GM12878 (cell line): Measurements from ENCODE around the gene UGT1A6. TPM values are rescaled to one million over a fixed set of nuclear protein-coding genes. Genes with fewer than 3 reads are reported as not detected.

Experiments
- ATAC-seq: fragments of 200-7000 bp; cut with Tn5 transposase; 3 replicates; pipeline ENCODE4 v1.9.1; 2020; ENCODE audit warnings: mild to moderate bottlenecking, moderate library complexity
- BruUV-seq: library from RNA; stranded (reverse); fragments of 400-500 nt; replicated peaks from 2 replicates; lab custom pipeline; 2021; lab: Mats Ljungman, UMichigan
- CTCF ChIA-PET: fragments of 300-600 bp; sonication (Branson Sonifier 250); formaldehyde crosslinking; extraction: SDS; loops from one replicate; lab custom pipeline; 2021; ENCODE audit warnings: inconsistent platforms; lab: Yijun Ruan, JAX
- POLR2A ChIA-PET: fragments of 350-600 bp; formaldehyde crosslinking; extraction: SDS; loops from one replicate; lab custom pipeline; 2021; ENCODE audit warnings: inconsistent platforms; lab: Charles Lee
- RAD21 ChIA-PET: fragments of 300-600 bp; sonication (Branson Sonifier 250); formaldehyde crosslinking; loops from one replicate; lab custom pipeline; 2023; ENCODE audit warnings: antibody characterized with exemption; ENCODE audit not compliant: unreplicated experiment; lab: Charles Lee
- SMC1A ChIA-PET: fragments of 300-600 bp; sonication (Branson Sonifier 250); formaldehyde crosslinking; loops from one replicate; lab custom pipeline; 2023; ENCODE audit not compliant: unreplicated experiment, uncharacterized antibody; lab: Charles Lee
- DNase-seq: peaks from one replicate; pipeline ENCODE4 v3.0.0-alpha.2; 2011; ENCODE audit warnings: low read depth, low spot score
- FAIRE-seq: peaks from 3 replicates; lab custom pipeline; 2011; peaks lifted over from hg19 to GRCh38; lab: Jason Lieb, UNC
- H2AFZ ChIP-seq: 2 replicates; pipeline ENCODE4 v1.6.0; 2011; ENCODE audit warnings: low read depth, low read length, control low read depth; ENCODE audit not compliant: control insufficient read depth
- H3K27ac ChIP-seq: 2 replicates; pipeline ENCODE4 v1.5.1; 2011; ENCODE audit warnings: control low read depth; ENCODE audit not compliant: control insufficient read depth, insufficient read depth
- H3K27me3 ChIP-seq, 2 experiments: replicated peaks in 1 of 2; 2 replicates each; pipeline versions ENCODE4 v1.6.0 to v1.6.1; 2011; ENCODE audit warnings: low read length in 1 of 2; ENCODE audit not compliant: control insufficient read depth in 2 of 2, insufficient read depth in 2 of 2
- H3K36me3 ChIP-seq, 2 experiments: 2 replicates each; pipeline ENCODE4 v1.5.1; 2011; ENCODE audit warnings: low read length in 1 of 2; ENCODE audit not compliant: control insufficient read depth in 2 of 2, insufficient read depth in 2 of 2
- H3K4me1 ChIP-seq: 2 replicates; pipeline ENCODE4 v1.6.1; 2011; ENCODE audit warnings: mild to moderate bottlenecking, low read length, moderate library complexity, mixed read lengths; ENCODE audit not compliant: control insufficient read depth, insufficient read depth
- H3K4me2 ChIP-seq: 2 replicates; pipeline ENCODE4 v1.6.0; 2011; ENCODE audit warnings: control low read depth; ENCODE audit not compliant: control insufficient read depth, insufficient read depth
- H3K4me3 ChIP-seq: fragments of 200-600 bp; sonication (generic); 2 replicates; pipeline ENCODE4 v1.5.1; 2016
- H3K79me2 ChIP-seq: 2 replicates; pipeline ENCODE4 v1.6.0; 2011; ENCODE audit warnings: low read length; ENCODE audit not compliant: control insufficient read depth, insufficient read depth
- H3K9ac ChIP-seq: 2 replicates; pipeline ENCODE4 v1.8.0; 2011; ENCODE audit warnings: low read length, control low read depth, mixed read lengths; ENCODE audit not compliant: control insufficient read depth, insufficient read depth
- H3K9me3 ChIP-seq: replicated peaks from 3 replicates; pipeline ENCODE4 v1.5.1; 2011; ENCODE audit warnings: mild to moderate bottlenecking, low read length; ENCODE audit not compliant: control insufficient read depth, insufficient read depth
- H4K20me1 ChIP-seq: 2 replicates; pipeline ENCODE4 v1.6.0; 2011; ENCODE audit not compliant: control insufficient read depth, insufficient read depth
- BMI1 ChIP-seq: fragments of 450-650 bp; IDR thresholded peaks from 2 replicates; pipeline ENCODE4 v1.6.1; 2016; ENCODE audit warnings: mild to moderate bottlenecking, moderate library complexity, borderline replicate concordance
- BRCA1 ChIP-seq: IDR thresholded peaks from 2 replicates; pipeline ENCODE4 v1.6.1; 2011; ENCODE audit warnings: low read depth, low read length, improper control_type of control experiment
- DPF2 ChIP-seq: fragments of 450-650 bp; IDR thresholded peaks from 2 replicates; pipeline ENCODE4 v1.6.1; 2017; ENCODE audit warnings: mild to moderate bottlenecking
- FOXK2 ChIP-seq: fragments of 450-650 bp; IDR thresholded peaks from 2 replicates; pipeline ENCODE4 v1.6.1; 2017; ENCODE audit warnings: mild to moderate bottlenecking, moderate library complexity
- HDAC6 ChIP-seq: fragments of 200-600 bp; sonication (generic); IDR thresholded peaks from one replicate; pipeline ENCODE4 v1.8.0; 2017; ENCODE audit warnings: antibody characterized with exemption; ENCODE audit not compliant: unreplicated experiment
- MYC ChIP-seq: IDR thresholded peaks from 2 replicates; pipeline ENCODE4 v1.6.1; 2011; ENCODE audit warnings: mild to moderate bottlenecking, low read length, moderate library complexity, inconsistent platforms; ENCODE audit not compliant: insufficient read depth, insufficient replicate concordance, insufficient read length, severe bottlenecking
- NFIC ChIP-seq: IDR thresholded peaks from 2 replicates; pipeline ENCODE4 v1.6.1; 2012; ENCODE audit warnings: low read depth, mild to moderate bottlenecking, inconsistent platforms, low read length, moderate library complexity
- NRF1 ChIP-seq: conservative IDR thresholded peaks from 2 replicates; pipeline ENCODE4 v1.6.1; 2011; ENCODE audit warnings: mild to moderate bottlenecking, low read depth, low read length, improper control_type of control experiment
- TAF1 ChIP-seq: IDR thresholded peaks from 2 replicates; pipeline ENCODE4 v1.6.1; 2011; ENCODE audit warnings: mild to moderate bottlenecking, low read depth, low read length, borderline replicate concordance
- WGBS: methylation state at CpG from one replicate; pipeline ENCODE4 v1.1.6; 2016; ENCODE audit warnings: low lambda C conversion rate; ENCODE audit not compliant: insufficient replicate concordance, insufficient coverage; ENCODE audit errors: missing lambda C conversion rate; 5-methylcytosine and 5-hydroxymethylcytosine counted together
- in situ Hi-C: fragments of 300-500 bp; cut with MboI; formaldehyde crosslinking; loops from 9 replicates; pipeline ENCODE4 v1.14.3; 2018; ENCODE audit warnings: mixed read lengths
- intact Hi-C: fragments of 100-400 bp; cut with micrococcal nuclease; formaldehyde crosslinking; loops from one replicate; pipeline ENCODE4 v1.14.2; 2022; ENCODE audit not compliant: unreplicated experiment
- polyA plus RNA-seq, 11 experiments: library from polyadenylated mRNA; depleted of rRNA in 4 of 11; unstranded in 6 of 11; stranded (reverse) in 5 of 11; fragments of >200 nt; fragmentation: Nextera tagmentation in 4 of 11; fragmentation: Illumina TruSeq in 1 of 11; extraction: Ambion mirVana in 4 of 11; extraction: Trizol in 1 of 11; gene quantifications; 1 replicate in 1 of 11; 2 replicates in 10 of 11; pipeline versions ENCODE4 v1.2.1 to v1.2.3, GENCODE V29; 2011 to 2016; ENCODE audit warnings: inconsistent platforms in 2 of 11, missing spikeins in 2 of 11, low read depth in 1 of 11
- total RNA-seq, 4 experiments: library from RNA; depleted of rRNA in 3 of 4; stranded (reverse); fragments of >200 nt in 3 of 4; fragmentation: Illumina TruSeq in 1 of 4; extraction: Trizol in 1 of 4; gene quantifications; 2 replicates each; pipeline versions ENCODE4 v1.2.1 to v1.2.3, GENCODE V29; 2013 to 2021
- TF ChIP-seq, protein P1 (sequence below): IDR thresholded peaks from 2 replicates; pipeline ENCODE4 v1.6.1; 2012; ENCODE audit warnings: mild to moderate bottlenecking, low read depth, low read length
- TF ChIP-seq, protein P2 (sequence below): IDR thresholded peaks from 2 replicates; pipeline ENCODE4 v1.6.1; 2012; ENCODE audit warnings: low read depth, low read length, improper control_type of control experiment

The UGT1A6 gene
- total and polyA plus RNA-seq, 10 of the 15 experiments (the other 5 are each of a cell fraction or from before 2014, with no cell fraction given), result not detected

DNA sequence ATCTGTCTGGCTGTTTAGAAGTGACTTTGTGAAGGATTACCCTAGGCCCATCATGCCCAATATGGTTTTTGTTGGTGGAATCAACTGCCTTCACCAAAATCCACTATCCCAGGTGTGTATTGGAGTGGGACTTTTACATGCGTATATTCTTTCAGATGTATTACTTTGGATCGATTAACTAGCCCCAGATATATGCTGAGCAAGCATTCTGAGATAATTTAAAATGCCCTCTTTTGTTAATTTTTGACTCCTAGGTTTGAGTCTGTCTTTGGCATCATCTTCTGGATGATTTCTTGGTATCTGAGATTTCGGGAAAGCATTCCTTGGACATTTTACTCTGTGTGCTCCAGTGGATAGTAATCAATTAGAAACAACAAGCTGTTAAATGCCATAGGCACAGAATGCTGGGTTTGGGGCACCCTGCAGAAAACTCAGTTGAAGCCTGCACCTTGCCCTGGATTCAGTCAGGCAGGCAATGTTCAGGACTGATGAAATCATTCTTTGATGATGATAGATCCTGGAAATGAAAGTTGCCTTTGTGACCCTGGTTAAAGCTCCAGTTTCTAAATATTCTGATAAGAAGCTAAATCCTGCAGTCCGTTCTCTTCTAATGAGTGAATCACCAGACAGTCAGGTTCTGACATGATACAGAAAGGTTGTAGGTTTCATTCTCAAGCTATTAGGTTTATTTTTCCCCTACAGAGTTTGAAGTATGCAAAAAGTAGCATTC is 68.5 kb downstream of the UGT1A6 start:
- ChIA-PET CTCF (no interaction called here), POLR2A (no interaction called here), RAD21 (interaction anchor here (1.1 kb wide), 1 partner anchor 407 kb away, joined by 3 read pairs; no protein-coding TSS in a partner anchor), SMC1A (no interaction called here)
- Histone ChIP-seq H3K9ac (no peak overlapping the region), H3K79me2 (no peaks in the 10 kb centered on the region), H3K27ac (no peak overlapping the region), H3K4me2 (no peak overlapping the region), H4K20me1 (no peaks in the 10 kb centered on the region), H3K36me3 (no peaks in the 10 kb centered on the region), H3K27me3 (peaks cover 0 to 3% of the 10 kb centered on the region in 2 experiments; a peak in 1 of 4 replicates), H3K9me3 (no peaks in the 10 kb centered on the region), H2AFZ (no peak overlapping the region)
- no TSS peak for BruUV-seq
- in situ Hi-C loops, result no loop called here
- WGBS, result 29% methylated on average over 4 of the region's 4 CpGs
- no peak for FAIRE-seq
- ATAC-seq, result no peak
- TF ChIP-seq FOXK2 (no peak), DPF2 (no peak), TAF1 (no peak), NFIC (no peak), BRCA1 (no peak), BMI1 (no peak), NRF1 (no peak), HDAC6 (no peak), MYC (no peak)
- TF ChIP-seq, protein P1, sequence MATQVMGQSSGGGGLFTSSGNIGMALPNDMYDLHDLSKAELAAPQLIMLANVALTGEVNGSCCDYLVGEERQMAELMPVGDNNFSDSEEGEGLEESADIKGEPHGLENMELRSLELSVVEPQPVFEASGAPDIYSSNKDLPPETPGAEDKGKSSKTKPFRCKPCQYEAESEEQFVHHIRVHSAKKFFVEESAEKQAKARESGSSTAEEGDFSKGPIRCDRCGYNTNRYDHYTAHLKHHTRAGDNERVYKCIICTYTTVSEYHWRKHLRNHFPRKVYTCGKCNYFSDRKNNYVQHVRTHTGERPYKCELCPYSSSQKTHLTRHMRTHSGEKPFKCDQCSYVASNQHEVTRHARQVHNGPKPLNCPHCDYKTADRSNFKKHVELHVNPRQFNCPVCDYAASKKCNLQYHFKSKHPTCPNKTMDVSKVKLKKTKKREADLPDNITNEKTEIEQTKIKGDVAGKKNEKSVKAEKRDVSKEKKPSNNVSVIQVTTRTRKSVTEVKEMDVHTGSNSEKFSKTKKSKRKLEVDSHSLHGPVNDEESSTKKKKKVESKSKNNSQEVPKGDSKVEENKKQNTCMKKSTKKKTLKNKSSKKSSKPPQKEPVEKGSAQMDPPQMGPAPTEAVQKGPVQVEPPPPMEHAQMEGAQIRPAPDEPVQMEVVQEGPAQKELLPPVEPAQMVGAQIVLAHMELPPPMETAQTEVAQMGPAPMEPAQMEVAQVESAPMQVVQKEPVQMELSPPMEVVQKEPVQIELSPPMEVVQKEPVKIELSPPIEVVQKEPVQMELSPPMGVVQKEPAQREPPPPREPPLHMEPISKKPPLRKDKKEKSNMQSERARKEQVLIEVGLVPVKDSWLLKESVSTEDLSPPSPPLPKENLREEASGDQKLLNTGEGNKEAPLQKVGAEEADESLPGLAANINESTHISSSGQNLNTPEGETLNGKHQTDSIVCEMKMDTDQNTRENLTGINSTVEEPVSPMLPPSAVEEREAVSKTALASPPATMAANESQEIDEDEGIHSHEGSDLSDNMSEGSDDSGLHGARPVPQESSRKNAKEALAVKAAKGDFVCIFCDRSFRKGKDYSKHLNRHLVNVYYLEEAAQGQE, result no peak
- TF ChIP-seq, protein P2, sequence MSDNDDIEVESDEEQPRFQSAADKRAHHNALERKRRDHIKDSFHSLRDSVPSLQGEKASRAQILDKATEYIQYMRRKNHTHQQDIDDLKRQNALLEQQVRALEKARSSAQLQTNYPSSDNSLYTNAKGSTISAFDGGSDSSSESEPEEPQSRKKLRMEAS, result no peak
- TF ChIP-seq, all 136 proteins: peak for 0
- Histone ChIP-seq H3K4me1 (no peaks in the 10 kb centered on the region), H3K4me3 (no peak overlapping the region)
- intact Hi-C loops, result no loop called here
- no peak for DNase-seq
